Uterus (tissue), 4 donors: Measurements from ENCODE around the gene DOK3. TPM values are rescaled to one million over a fixed set of nuclear protein-coding genes. Genes with fewer than 3 reads are reported as not detected.

Experiments used
- DNase-seq, 2 donors: peaks; one replicate each; pipeline ENCODE4 v3.0.0-alpha.2; 2019 to 2020
- H3K27ac ChIP-seq, 2 donors: fragments of 200-600 bp; sonication (generic); 1 replicate in 1 of 2; 2 replicates in 1 of 2; pipeline ENCODE4 v1.5.1; 2016 to 2018
- H3K27me3 ChIP-seq, 2 donors: fragments of 200-600 bp; sonication (generic); one replicate each; pipeline ENCODE4 v1.5.1; 2018 to 2019; ENCODE audit warnings: control low read depth in 1 of 2
- H3K36me3 ChIP-seq, 2 donors: fragments of 200-600 bp; sonication (generic); one replicate each; pipeline ENCODE4 v1.5.1; 2019; ENCODE audit warnings: control low read depth in 1 of 2
- H3K4me1 ChIP-seq, 2 donors: fragments of 200-600 bp; sonication (generic); one replicate each; pipeline ENCODE4 v1.5.1; 2018 to 2019; ENCODE audit warnings: control low read depth in 1 of 2
- H3K4me3 ChIP-seq, 2 donors: fragments of 200-600 bp; sonication (generic); 1 replicate in 1 of 2; 2 replicates in 1 of 2; pipeline ENCODE4 v1.5.1; 2018 to 2019; ENCODE audit warnings: mild to moderate bottlenecking in 1 of 2
- H3K9me3 ChIP-seq, 2 donors: fragments of 200-600 bp; sonication (generic); one replicate each; pipeline ENCODE4 v1.5.1; 2019; ENCODE audit warnings: control low read depth in 1 of 2
- POLR2A ChIP-seq, 2 donors: fragments of 450-650 bp; IDR thresholded peaks; one replicate each; pipeline ENCODE4 v1.6.1; 2016; ENCODE audit warnings: antibody characterized with exemption in 2 of 2, mild to moderate bottlenecking in 1 of 2, moderate library complexity in 1 of 2
- intact Hi-C: fragments of 100-400 bp; cut with DNase I; formaldehyde crosslinking; loops from one replicate; pipeline ENCODE4 v1.15.1; 2023; ENCODE audit warnings: low total_unique reads
- total RNA-seq, 4 donors: library from RNA; depleted of rRNA in 3 of 4; stranded (reverse); fragments of >200 nt in 3 of 4; gene quantifications; one replicate each; pipeline versions ENCODE4 v1.1.0 to v1.2.4, GENCODE V29; 2014 to 2023
- TF ChIP-seq, protein P1 (sequence below), 4 experiments: fragments of 200-600 bp in 2 of 4; fragments of 450-650 bp in 2 of 4; sonication (generic) in 2 of 4; IDR thresholded peaks; one replicate each; pipeline ENCODE4 v1.5.1; 2016 to 2019; ENCODE audit warnings: antibody characterized with exemption in 4 of 4, mild to moderate bottlenecking in 2 of 4, moderate library complexity in 1 of 4
- donor health status: DM: yes; HTN: yes; CAD: no.

DOK3 gene
- total RNA-seq, 4 donors from 2014 or later, result 3.6 to 20.0 (median 7.1) TPM

DNA sequence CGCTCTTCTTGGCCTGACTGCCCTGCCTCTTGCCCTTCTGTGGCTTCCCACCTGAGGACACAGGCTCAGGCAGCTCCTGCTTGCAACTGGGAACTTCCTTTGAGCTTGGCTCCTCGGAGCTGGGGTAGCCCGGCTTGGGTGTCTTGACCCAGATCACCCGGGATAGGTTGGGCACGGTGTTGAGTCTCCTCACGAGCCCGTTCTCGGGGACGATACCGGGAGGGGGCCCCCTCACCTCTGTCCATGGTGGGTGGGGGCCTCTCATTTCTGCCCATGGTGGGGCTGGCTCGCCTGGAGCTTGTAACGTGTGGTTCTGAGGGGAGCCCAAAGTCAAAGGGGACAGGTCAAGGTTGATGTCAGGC lies 14.9 kb upstream of the DOK3 start:
- no peak for DNase-seq
- intact Hi-C loops, result no loop called here
- Histone ChIP-seq H3K27me3 (no peaks in the 10 kb centered on the region), H3K27ac (no peak overlapping the region), H3K4me3 (no peak overlapping the region), H3K4me1 (no peaks in the 10 kb centered on the region), H3K36me3 (no peaks in the 10 kb centered on the region), H3K9me3 (no peaks in the 10 kb centered on the region)
- TF ChIP-seq POLR2A (IDR thresholded peaks at IDR 0.05), result no peak
- TF ChIP-seq, protein P1, sequence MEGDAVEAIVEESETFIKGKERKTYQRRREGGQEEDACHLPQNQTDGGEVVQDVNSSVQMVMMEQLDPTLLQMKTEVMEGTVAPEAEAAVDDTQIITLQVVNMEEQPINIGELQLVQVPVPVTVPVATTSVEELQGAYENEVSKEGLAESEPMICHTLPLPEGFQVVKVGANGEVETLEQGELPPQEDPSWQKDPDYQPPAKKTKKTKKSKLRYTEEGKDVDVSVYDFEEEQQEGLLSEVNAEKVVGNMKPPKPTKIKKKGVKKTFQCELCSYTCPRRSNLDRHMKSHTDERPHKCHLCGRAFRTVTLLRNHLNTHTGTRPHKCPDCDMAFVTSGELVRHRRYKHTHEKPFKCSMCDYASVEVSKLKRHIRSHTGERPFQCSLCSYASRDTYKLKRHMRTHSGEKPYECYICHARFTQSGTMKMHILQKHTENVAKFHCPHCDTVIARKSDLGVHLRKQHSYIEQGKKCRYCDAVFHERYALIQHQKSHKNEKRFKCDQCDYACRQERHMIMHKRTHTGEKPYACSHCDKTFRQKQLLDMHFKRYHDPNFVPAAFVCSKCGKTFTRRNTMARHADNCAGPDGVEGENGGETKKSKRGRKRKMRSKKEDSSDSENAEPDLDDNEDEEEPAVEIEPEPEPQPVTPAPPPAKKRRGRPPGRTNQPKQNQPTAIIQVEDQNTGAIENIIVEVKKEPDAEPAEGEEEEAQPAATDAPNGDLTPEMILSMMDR (IDR thresholded peaks at IDR 0.05), result no peak

DNA sequence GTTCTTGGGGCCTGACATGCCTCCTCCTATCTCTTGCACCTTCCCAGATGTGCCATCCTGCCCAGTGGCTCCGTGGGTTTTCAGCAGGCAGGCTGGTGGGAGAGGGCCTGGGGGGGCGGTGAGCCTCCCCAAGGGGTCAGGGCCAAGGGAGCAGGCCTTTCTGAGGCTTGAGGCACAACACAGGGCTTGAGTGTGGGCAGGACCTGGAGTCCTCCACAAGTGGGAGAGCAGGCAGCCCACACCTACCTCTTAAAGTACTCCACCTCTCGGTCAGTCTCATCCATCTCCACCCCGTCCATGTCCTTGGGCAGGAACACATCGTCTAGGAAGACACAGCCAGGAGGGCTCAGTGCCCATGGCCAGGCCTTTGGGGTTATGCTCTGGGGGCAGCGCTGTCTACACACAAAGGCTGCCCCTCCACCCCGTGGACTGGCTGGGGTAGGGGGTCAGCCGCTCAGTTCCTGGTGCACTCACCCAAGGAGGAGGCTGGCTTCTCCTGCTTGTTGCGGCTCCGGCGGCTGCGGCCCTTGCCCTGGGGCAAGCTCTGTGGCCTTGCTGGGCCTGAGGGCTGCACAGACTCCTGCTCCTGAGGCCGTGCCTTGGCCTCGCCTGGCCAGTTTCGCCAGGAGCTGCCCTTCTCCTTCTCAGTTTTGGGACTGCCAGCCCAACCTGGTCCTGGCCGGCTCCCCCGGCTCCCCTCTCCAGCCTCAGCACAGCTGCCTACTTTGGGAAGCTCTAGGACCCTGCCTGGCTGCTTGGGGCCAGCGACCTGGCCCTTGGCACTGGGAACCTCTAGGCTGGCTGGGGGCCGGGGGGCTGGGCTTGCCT lies 14.3 kb upstream of the DOK3 start:
- Histone ChIP-seq H3K27me3 (no peaks in the 10 kb centered on the region), H3K27ac (no peak overlapping the region), H3K4me3 (no peak overlapping the region), H3K9me3 (no peaks in the 10 kb centered on the region), H3K4me1 (no peaks in the 10 kb centered on the region), H3K36me3 (no peaks in the 10 kb centered on the region)
- TF ChIP-seq POLR2A (IDR thresholded peaks at IDR 0.05), result no peak
- TF ChIP-seq, protein P1 (IDR thresholded peaks at IDR 0.05), result no peak
- no peak for DNase-seq
- intact Hi-C loops, result no loop called here

GRCh38 chr5:177520916-177521513 lies 11.4 kb upstream of the DOK3 start:
- TF ChIP-seq, protein P1 (IDR thresholded peaks at IDR 0.05), result no peak
- Histone ChIP-seq H3K27me3 (no peaks in the 10 kb centered on the region), H3K4me3 (no peak overlapping the region), H3K9me3 (no peaks in the 10 kb centered on the region), H3K36me3 (no peaks in the 10 kb centered on the region), H3K27ac (no peak overlapping the region), H3K4me1 (peaks cover 0 to 2% of the 10 kb centered on the region in 2 donors)
- intact Hi-C loops, result no loop called here
- DNase-seq, result no peak

DNA sequence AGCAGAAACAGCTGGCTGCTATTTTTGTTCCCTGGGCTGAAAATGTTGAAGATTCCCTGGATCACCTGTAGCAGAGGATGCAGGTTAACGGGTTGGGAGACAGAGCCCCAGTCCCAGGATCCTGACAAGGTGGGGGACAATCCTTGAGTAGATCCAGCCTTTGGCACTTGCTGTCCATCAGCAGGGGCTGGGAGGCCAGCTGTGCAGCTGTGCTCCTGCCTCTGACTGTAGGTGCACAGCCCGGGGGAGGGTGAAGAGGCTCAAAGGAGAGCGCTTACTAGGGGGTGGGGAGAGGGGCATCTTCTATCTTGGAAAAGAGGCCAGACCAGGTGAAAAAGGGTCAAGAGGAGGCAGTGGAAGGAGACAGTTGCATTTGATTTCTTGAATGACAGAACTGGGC lies 10.6 kb upstream of the DOK3 start:
- no peaks in the 10 kb centered on the region for H3K36me3 ChIP-seq
- H3K4me1 ChIP-seq, result peaks cover 0 to 3% of the 10 kb centered on the region in 2 donors
- DNase-seq, result no peak

More for the DNA sequence above, 10.6 kb upstream of the DOK3 start:
- no peak for TF ChIP-seq POLR2A (IDR thresholded peaks at IDR 0.05)
- TF ChIP-seq, protein P1 (IDR thresholded peaks at IDR 0.05), result no peak
- Histone ChIP-seq H3K4me3 (no peak overlapping the region), H3K27me3 (no peaks in the 10 kb centered on the region), H3K9me3 (no peaks in the 10 kb centered on the region), H3K27ac (no peak overlapping the region)
- intact Hi-C loops, result no loop called here
